Measurements from ENCODE around the gene INO80E.

GRCh38 chr16:29996766-29997250, 767 bp downstream of the INO80E start:
- no peak for TF ChIP-seq MYC (IDR thresholded peaks at IDR 0.05; ENCODE audit: borderline replicate concordance, low read length)
- no peak for TF ChIP-seq POLR2A (IDR thresholded peaks at IDR 0.05; ENCODE audit: low read length)
- TF ChIP-seq GATA3 (IDR thresholded peaks at IDR 0.05; ENCODE audit: borderline replicate concordance) = no peak
- TF ChIP-seq CTCF (IDR thresholded peaks at IDR 0.05) = no peak

All from A549 (cell line).